Gastrocnemius medialis (tissue), 4 donors: ENCODE measurements around the gene KHK. TPM values are rescaled to one million over a fixed set of nuclear protein-coding genes. Genes with fewer than 3 reads are reported as not detected.

Experiments
- ATAC-seq, 2 donors: fragments of 150-250 bp; one replicate each; pipeline ENCODE4 v1.9.1; 2016
- DNase-seq, 2 donors: peaks; one replicate each; pipeline ENCODE4 v3.0.0-alpha.2; 2019
- H3K27ac ChIP-seq, 4 donors: fragments of 200-600 bp; sonication (generic); 1 replicate in 1 of 4; 2 replicates in 3 of 4; pipeline ENCODE4 v1.5.1; 2016 to 2018; ENCODE audit warnings: mild to moderate bottlenecking in 2 of 4, moderate library complexity in 1 of 4
- H3K27me3 ChIP-seq, 3 donors: fragments of 200-600 bp; sonication (generic) in 2 of 3; 1 replicate in 1 of 3; 2 replicates in 2 of 3; pipeline versions ENCODE4 v1.5.1 to v1.6.0; 2016 to 2019; ENCODE audit warnings: mild to moderate bottlenecking in 1 of 3, moderate library complexity in 1 of 3
- H3K36me3 ChIP-seq, 2 donors: fragments of 200-600 bp; sonication (generic) in 1 of 2; one replicate each; pipeline ENCODE4 v1.5.1; 2017 to 2018
- H3K4me1 ChIP-seq, 2 donors: fragments of 200-600 bp; sonication (generic) in 1 of 2; one replicate each; pipeline ENCODE4 v1.5.1; 2016 to 2017; ENCODE audit warnings: mild to moderate bottlenecking in 2 of 2
- H3K4me3 ChIP-seq, 4 donors: fragments of 200-600 bp; sonication (generic) in 3 of 4; 1 replicate in 1 of 4; 2 replicates in 3 of 4; pipeline ENCODE4 v1.5.1; 2016 to 2019; ENCODE audit warnings: mild to moderate bottlenecking in 2 of 4
- H3K9me3 ChIP-seq, 3 donors: fragments of 200-600 bp; sonication (generic) in 2 of 3; 1 replicate in 1 of 3; 2 replicates in 2 of 3; pipeline ENCODE4 v1.5.1; 2016 to 2019
- CTCF ChIP-seq, 5 experiments: fragments of 450-650 bp in 3 of 5; fragments of 200-600 bp in 2 of 5; sonication (generic) in 2 of 5; IDR thresholded peaks in 4 of 5; conservative IDR thresholded peaks in 1 of 5; 1 replicate in 4 of 5; 2 replicates in 1 of 5; pipeline ENCODE4 v1.5.1; 2016 to 2019; ENCODE audit warnings: antibody characterized with exemption in 5 of 5, mild to moderate bottlenecking in 3 of 5, moderate library complexity in 3 of 5
- POLR2A ChIP-seq, 2 donors: fragments of 450-650 bp; IDR thresholded peaks; one replicate each; pipeline ENCODE4 v1.6.1; 2017; ENCODE audit warnings: antibody characterized with exemption in 2 of 2, mild to moderate bottlenecking in 2 of 2, moderate library complexity in 2 of 2
- in situ Hi-C, 4 donors: fragments of 200-750 bp; cut with MboI; loops; one replicate each; pipeline versions ENCODE4 v1.15.0 to v1.8.0; 2017; ENCODE audit warnings: low sequenced_read_pairs in 4 of 4
- intact Hi-C: fragments of 100-400 bp; cut with DNase I; formaldehyde crosslinking; loops from one replicate; pipeline ENCODE4 v1.15.1; 2023; ENCODE audit warnings: low total_unique reads
- total RNA-seq, 4 donors: library from RNA; depleted of rRNA; stranded (reverse); fragments of >200 nt; gene quantifications; one replicate each; pipeline versions ENCODE4 v1.1.0 to v1.2.3, GENCODE V29; 2016

The KHK gene
- total RNA-seq, 4 donors from 2014 or later = 0.91 to 5.4 (median 1.3) TPM; not detected in 1

- no peak for DNase-seq
- TF ChIP-seq CTCF (IDR thresholded peaks at IDR 0.05 in 4 of 5, conservative IDR thresholded peaks at IDR 0.05 in 1 of 5) (no peak), POLR2A (IDR thresholded peaks at IDR 0.05) (no peak)
- in situ Hi-C loops = no loop called here
- Histone ChIP-seq H3K4me3 (no peak overlapping the region), H3K4me1 (peaks cover 2 to 3% of the 10 kb centered on the region in 2 donors), H3K36me3 (peaks cover 0 to 44% of the 10 kb centered on the region in 2 donors), H3K9me3 (no peaks in the 10 kb centered on the region), H3K27ac (no peak overlapping the region), H3K27me3 (no peaks in the 10 kb centered on the region)
- ATAC-seq = no peak
- intact Hi-C loops = no loop called here
These were observed 29.4 kb upstream of the KHK start for GRCh38 chr2:27057184-27057583.

GRCh38 chr2:27058210-27058609, 28.4 kb upstream of the KHK start:
- intact Hi-C loops = no loop called here
- no peak for DNase-seq
- H3K9me3 ChIP-seq = no peaks in the 10 kb centered on the region
- peaks cover 0 to 44% of the 10 kb centered on the region in 2 donors for H3K36me3 ChIP-seq
- in situ Hi-C loops = no loop called here
- TF ChIP-seq CTCF (IDR thresholded peaks at IDR 0.05 in 4 of 5, conservative IDR thresholded peaks at IDR 0.05 in 1 of 5) (no peak), POLR2A (IDR thresholded peaks at IDR 0.05) (no peak)
- no peak overlapping the region for H3K27ac ChIP-seq
- no peaks in the 10 kb centered on the region for H3K27me3 ChIP-seq
- ATAC-seq = no peak
- no peak overlapping the region for H3K4me3 ChIP-seq
- H3K4me1 ChIP-seq = no peaks in the 10 kb centered on the region

- DNase-seq = no peak
- in situ Hi-C loops (no loop called here), intact Hi-C loops (no loop called here)
- Histone ChIP-seq H3K4me3 (no peak overlapping the region), H3K9me3 (no peaks in the 10 kb centered on the region), H3K4me1 (peaks cover 4 to 5% of the 10 kb centered on the region in 2 donors), H3K27ac (no peak overlapping the region), H3K27me3 (no peaks in the 10 kb centered on the region), H3K36me3 (peaks cover 0 to 39% of the 10 kb centered on the region in 2 donors)
- ATAC-seq = no peak
- TF ChIP-seq POLR2A (IDR thresholded peaks at IDR 0.05) (no peak), CTCF (IDR thresholded peaks at IDR 0.05 in 4 of 5, conservative IDR thresholded peaks at IDR 0.05 in 1 of 5) (no peak)
These were observed 27.3 kb upstream of the KHK start for GRCh38 chr2:27059141-27059820.

- H3K27ac ChIP-seq = no peak overlapping the region
- H3K4me1 ChIP-seq = peaks cover 4 to 5% of the 10 kb centered on the region in 2 donors
- in situ Hi-C loops = no loop called here
- DNase-seq (no peak), ATAC-seq (no peak)
- H3K4me3 ChIP-seq = no peak overlapping the region
- no peaks in the 10 kb centered on the region for H3K27me3 ChIP-seq
- intact Hi-C loops = no loop called here
- no peaks in the 10 kb centered on the region for H3K9me3 ChIP-seq
- peaks cover 0 to 28% of the 10 kb centered on the region in 2 donors for H3K36me3 ChIP-seq
- TF ChIP-seq CTCF (IDR thresholded peaks at IDR 0.05 in 4 of 5, conservative IDR thresholded peaks at IDR 0.05 in 1 of 5) (no peak), POLR2A (IDR thresholded peaks at IDR 0.05) (no peak)
These were observed 26.2 kb upstream of the KHK start for GRCh38 chr2:27060323-27060722.
